ENCODE measurements around the gene IQSEC3. TPM values are rescaled to one million over a fixed set of nuclear protein-coding genes. Genes with fewer than 3 reads are reported as not detected.

IQSEC3 gene
- total RNA-seq, 1 experiment from 2014 or later: not detected

DNA sequence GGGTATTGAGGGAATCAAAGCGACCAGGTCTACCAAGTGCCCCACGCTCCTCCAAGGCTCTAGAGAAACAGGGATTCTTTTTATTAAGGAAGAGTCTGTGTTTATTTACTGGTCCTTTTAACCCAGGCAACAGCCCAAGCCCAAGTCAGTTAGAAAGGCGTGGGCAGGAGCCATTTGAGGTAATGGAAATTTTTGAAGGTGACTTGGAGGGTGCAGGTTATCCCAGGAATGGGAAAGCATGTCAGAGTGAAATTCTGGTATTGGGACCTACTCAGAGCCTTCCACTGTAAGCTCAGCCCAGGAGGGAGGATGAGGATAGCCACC, 144.5 kb downstream of the IQSEC3 start:
- intact Hi-C loops (cut with micrococcal nuclease; ENCODE audit: unreplicated experiment): no loop called here
- Histone ChIP-seq H3K9me3 (ENCODE audit: low read depth, low read length, poor library complexity, severe bottlenecking) (no peaks in the 10 kb centered on the region), H3K27ac (ENCODE audit: low read depth, low read length, poor library complexity, severe bottlenecking) (no peak overlapping the region), H3K27me3 (replicated peaks; ENCODE audit: insufficient read depth, low read depth, low read length, poor library complexity) (peaks cover 17% of the 10 kb centered on the region), H3K4me1 (ENCODE audit: insufficient read depth, low read length, poor library complexity, severe bottlenecking) (no peaks in the 10 kb centered on the region), H3K4me3 (ENCODE audit: low read depth, low read length, poor library complexity, severe bottlenecking) (no peak overlapping the region), H3K36me3 (ENCODE audit: insufficient read depth, low read length, poor library complexity, severe bottlenecking) (no peaks in the 10 kb centered on the region)
- no peak for TF ChIP-seq EZH2 (IDR thresholded peaks at IDR 0.05; ENCODE audit: borderline replicate concordance, low read depth, low read length, poor library complexity, severe bottlenecking)
- TF ChIP-seq, protein P1, sequence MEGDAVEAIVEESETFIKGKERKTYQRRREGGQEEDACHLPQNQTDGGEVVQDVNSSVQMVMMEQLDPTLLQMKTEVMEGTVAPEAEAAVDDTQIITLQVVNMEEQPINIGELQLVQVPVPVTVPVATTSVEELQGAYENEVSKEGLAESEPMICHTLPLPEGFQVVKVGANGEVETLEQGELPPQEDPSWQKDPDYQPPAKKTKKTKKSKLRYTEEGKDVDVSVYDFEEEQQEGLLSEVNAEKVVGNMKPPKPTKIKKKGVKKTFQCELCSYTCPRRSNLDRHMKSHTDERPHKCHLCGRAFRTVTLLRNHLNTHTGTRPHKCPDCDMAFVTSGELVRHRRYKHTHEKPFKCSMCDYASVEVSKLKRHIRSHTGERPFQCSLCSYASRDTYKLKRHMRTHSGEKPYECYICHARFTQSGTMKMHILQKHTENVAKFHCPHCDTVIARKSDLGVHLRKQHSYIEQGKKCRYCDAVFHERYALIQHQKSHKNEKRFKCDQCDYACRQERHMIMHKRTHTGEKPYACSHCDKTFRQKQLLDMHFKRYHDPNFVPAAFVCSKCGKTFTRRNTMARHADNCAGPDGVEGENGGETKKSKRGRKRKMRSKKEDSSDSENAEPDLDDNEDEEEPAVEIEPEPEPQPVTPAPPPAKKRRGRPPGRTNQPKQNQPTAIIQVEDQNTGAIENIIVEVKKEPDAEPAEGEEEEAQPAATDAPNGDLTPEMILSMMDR (conservative IDR thresholded peaks at IDR 0.05; ENCODE audit: low read depth, low read length): no peak
- no TSS peak for BruUV-seq (replicated peaks)
- CTCF ChIA-PET: no interaction called here
- DNase-seq (ENCODE audit: low spot score): no peak
- POLR2A ChIA-PET (ENCODE audit: low non-redundant PET): no interaction called here

DNA sequence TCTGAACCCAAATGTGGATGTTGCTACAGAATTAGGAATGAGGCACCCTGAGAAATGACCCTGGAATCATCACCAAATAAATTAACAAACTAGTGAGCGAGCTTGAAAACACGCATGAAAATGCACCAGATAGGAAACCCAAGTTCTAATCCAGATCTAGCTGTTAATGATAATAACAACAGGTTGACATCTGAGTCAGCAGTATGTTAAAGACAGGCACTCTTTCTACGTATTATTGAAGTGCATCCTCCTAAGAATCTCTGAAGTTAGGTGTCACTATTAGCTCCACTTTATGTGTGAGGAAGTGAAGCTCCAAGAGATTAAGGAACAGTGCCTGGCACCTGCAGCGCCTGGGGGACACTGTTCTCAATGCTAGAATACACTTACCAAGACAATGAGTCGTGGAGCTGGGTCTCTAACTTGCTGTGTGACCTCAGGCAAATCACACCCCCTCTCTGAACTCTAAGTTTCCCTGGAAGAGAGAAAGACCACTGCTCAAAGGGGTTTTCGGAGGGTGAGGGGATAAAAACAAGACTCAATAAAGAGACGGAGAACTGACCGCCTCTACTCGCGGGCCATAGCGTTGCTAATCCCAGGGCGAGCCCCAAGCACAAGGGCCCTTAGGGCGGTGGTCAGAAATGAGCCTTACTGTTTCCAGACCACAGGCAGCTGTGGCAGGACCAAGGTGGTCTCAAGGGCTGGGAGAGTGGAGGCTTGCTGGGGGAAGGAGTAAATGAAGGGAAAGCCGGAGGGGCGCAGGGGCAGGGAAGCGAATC, 145.3 kb downstream of the IQSEC3 start:
- Histone ChIP-seq H3K27ac (ENCODE audit: low read depth, low read length, poor library complexity, severe bottlenecking) (no peak overlapping the region), H3K4me1 (ENCODE audit: insufficient read depth, low read length, poor library complexity, severe bottlenecking) (no peaks in the 10 kb centered on the region), H3K36me3 (ENCODE audit: insufficient read depth, low read length, poor library complexity, severe bottlenecking) (no peaks in the 10 kb centered on the region), H3K9me3 (ENCODE audit: low read depth, low read length, poor library complexity, severe bottlenecking) (no peaks in the 10 kb centered on the region), H3K27me3 (replicated peaks; ENCODE audit: insufficient read depth, low read depth, low read length, poor library complexity) (peaks cover 17% of the 10 kb centered on the region), H3K4me3 (ENCODE audit: low read depth, low read length, poor library complexity, severe bottlenecking) (no peak overlapping the region)
- ChIA-PET CTCF (no interaction called here), POLR2A (ENCODE audit: low non-redundant PET) (no interaction called here)
- intact Hi-C loops (cut with micrococcal nuclease; ENCODE audit: unreplicated experiment): no loop called here
- BruUV-seq (replicated peaks): no TSS peak
- TF ChIP-seq, protein P1 (conservative IDR thresholded peaks at IDR 0.05; ENCODE audit: low read depth, low read length): no peak
- TF ChIP-seq EZH2 (IDR thresholded peaks at IDR 0.05; ENCODE audit: borderline replicate concordance, low read depth, low read length, poor library complexity, severe bottlenecking): no peak
- no peak for DNase-seq (ENCODE audit: low spot score)

DNA sequence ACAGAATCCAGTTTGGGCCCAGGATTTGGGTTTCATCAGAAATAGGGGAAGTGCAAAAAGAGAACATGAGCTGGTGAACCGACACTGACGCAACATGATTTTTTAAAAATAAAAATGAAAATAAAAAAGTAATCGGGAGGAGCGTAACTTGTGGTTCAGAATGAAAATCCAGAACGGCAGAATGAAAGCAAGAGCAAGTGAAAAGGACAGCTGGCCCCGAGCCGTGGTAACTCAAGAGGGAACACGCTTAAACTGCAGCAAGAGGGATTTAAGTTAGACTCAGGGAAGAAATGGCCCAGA, 145.8 kb downstream of the IQSEC3 start:
- TF ChIP-seq, protein P1 (conservative IDR thresholded peaks at IDR 0.05; ENCODE audit: low read depth, low read length): no peak
- no peak for TF ChIP-seq EZH2 (IDR thresholded peaks at IDR 0.05; ENCODE audit: borderline replicate concordance, low read depth, low read length, poor library complexity, severe bottlenecking)
- CTCF ChIA-PET: no interaction called here
- H3K27me3 ChIP-seq (replicated peaks; ENCODE audit: insufficient read depth, low read depth, low read length, poor library complexity): peaks cover 17% of the 10 kb centered on the region
- intact Hi-C loops (cut with micrococcal nuclease; ENCODE audit: unreplicated experiment): no loop called here
- BruUV-seq (replicated peaks): no TSS peak
- no peak overlapping the region for H3K27ac ChIP-seq (ENCODE audit: low read depth, low read length, poor library complexity, severe bottlenecking)
- DNase-seq (ENCODE audit: low spot score): no peak
- POLR2A ChIA-PET (ENCODE audit: low non-redundant PET): no interaction called here
- no peaks in the 10 kb centered on the region for H3K4me1 ChIP-seq (ENCODE audit: insufficient read depth, low read length, poor library complexity, severe bottlenecking)
- H3K9me3 ChIP-seq (ENCODE audit: low read depth, low read length, poor library complexity, severe bottlenecking): no peaks in the 10 kb centered on the region
- H3K4me3 ChIP-seq (ENCODE audit: low read depth, low read length, poor library complexity, severe bottlenecking): no peak overlapping the region
- no peaks in the 10 kb centered on the region for H3K36me3 ChIP-seq (ENCODE audit: insufficient read depth, low read length, poor library complexity, severe bottlenecking)

Measured in A673 (cell line).